ENCODE results near the gene CRIP2. TPM values are rescaled to one million over a fixed set of nuclear protein-coding genes. Genes with fewer than 3 reads are reported as not detected.
A peak's percentile ranks its signal among the peaks of the same experiment; 100 is the strongest.

CRIP2 gene
- total RNA-seq, 4 donors from 2014 or later = 63.4 to 177 (median 122) TPM

DNA sequence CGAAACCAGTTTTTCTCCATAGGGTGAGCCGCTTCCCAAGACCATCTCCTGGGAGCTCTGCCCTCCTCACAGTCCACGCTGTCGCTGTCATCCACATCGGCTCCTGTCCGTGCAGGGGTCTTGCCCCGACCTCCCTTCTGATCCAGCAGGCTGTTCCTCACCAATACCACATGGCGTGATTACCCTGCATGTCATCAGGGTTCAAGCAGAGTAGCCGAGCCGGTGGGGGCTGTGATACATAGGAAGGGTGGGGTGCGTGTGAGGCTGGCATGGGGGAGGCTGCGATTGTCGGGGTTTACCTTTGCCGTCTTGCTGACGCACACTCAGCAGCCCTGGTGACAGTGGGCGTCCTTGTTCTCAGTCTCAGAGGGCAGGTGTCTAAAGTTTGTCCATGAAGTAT is 33.4 kb downstream of the CRIP2 start:
- peak; percentile 16 for DNase-seq (ENCODE audit: low spot score)
- no peak for ATAC-seq (ENCODE audit: low FRiP score)
- TF ChIP-seq, protein P1, sequence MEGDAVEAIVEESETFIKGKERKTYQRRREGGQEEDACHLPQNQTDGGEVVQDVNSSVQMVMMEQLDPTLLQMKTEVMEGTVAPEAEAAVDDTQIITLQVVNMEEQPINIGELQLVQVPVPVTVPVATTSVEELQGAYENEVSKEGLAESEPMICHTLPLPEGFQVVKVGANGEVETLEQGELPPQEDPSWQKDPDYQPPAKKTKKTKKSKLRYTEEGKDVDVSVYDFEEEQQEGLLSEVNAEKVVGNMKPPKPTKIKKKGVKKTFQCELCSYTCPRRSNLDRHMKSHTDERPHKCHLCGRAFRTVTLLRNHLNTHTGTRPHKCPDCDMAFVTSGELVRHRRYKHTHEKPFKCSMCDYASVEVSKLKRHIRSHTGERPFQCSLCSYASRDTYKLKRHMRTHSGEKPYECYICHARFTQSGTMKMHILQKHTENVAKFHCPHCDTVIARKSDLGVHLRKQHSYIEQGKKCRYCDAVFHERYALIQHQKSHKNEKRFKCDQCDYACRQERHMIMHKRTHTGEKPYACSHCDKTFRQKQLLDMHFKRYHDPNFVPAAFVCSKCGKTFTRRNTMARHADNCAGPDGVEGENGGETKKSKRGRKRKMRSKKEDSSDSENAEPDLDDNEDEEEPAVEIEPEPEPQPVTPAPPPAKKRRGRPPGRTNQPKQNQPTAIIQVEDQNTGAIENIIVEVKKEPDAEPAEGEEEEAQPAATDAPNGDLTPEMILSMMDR (IDR thresholded peaks at IDR 0.05) = no peak

DNA sequence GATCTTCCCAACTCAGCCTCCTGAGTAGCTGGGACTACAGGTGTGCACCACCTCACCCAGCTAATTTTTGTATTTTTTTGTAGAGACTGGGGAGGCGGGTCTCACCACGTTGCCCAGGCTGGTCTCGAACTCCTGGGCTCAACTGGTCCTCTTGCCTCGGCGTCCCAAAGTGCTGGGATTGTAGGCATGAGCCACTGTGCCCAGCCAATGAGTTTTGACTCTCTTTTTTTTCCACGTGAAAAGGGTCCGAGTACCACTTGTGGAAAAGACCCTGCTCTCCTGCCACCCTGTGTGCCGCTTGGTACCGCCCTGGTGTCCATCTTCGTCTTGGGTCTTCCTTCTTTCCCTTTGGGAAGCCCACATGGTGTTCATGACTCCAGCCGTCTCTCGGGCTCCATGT is 34.0 kb downstream of the CRIP2 start:
- no peak for DNase-seq (ENCODE audit: low spot score)
- ATAC-seq (ENCODE audit: low FRiP score) = no peak
- TF ChIP-seq, protein P1 (IDR thresholded peaks at IDR 0.05) = no peak

DNA sequence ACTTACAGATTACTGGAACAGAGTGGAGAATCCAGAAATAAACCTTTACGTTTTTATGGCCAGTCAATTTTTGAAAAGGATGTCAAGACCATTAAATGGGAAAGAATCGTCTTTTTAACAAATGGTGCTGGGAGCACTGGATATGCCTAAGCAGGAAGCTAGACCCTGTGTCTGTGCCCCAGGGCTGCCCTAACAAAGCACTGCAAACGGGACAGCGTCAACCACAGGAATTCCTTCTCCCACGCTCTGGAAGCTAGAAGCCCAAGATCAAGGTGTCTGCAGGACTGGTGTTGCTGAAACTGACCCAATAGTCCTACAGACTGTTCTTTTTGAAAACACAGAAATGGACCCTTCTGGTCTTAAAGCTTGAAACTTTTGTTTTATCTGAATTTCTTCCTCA is 42.5 kb downstream of the CRIP2 start:
- TF ChIP-seq, protein P1 (IDR thresholded peaks at IDR 0.05) = no peak
- DNase-seq (ENCODE audit: low spot score) (no peak), ATAC-seq (ENCODE audit: low FRiP score) (no peak)

DNA sequence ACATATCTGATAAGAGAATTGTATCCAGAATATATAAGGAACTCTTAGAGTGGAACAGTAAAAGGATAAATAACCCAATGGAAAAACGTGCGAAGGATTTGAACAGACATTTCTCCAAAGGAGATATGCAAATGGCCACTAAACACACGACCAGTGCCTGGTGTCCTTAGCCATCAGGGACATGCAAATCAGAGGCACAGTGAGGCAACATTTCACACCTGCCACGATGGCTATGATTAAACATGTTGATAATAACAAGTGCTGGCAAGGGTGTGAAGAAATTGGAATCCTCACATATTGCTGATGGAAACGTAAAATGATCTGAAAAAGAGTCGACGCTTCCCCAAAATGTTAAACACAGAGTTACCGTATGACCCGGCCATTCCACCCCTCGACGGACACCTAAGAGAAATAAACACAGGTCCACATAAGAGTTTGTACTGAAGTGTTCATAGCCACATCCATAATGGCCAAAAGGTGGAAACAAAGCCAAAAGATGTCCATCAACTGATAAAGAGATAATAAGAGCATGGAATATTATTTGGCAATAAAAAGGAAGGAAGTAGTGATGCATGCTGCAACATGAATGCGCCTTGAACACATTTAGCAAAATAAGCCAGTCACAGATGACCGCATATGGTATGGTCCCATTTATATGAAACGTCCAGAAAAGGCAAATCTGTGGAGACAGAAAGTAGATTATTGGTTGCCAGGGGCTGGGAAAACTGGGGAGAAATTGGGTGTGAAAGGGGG is 45.5 kb downstream of the CRIP2 start:
- DNase-seq (ENCODE audit: low spot score) = no peak
- TF ChIP-seq, protein P1 (IDR thresholded peaks at IDR 0.05) = no peak
- no peak for ATAC-seq (ENCODE audit: low FRiP score)

DNA sequence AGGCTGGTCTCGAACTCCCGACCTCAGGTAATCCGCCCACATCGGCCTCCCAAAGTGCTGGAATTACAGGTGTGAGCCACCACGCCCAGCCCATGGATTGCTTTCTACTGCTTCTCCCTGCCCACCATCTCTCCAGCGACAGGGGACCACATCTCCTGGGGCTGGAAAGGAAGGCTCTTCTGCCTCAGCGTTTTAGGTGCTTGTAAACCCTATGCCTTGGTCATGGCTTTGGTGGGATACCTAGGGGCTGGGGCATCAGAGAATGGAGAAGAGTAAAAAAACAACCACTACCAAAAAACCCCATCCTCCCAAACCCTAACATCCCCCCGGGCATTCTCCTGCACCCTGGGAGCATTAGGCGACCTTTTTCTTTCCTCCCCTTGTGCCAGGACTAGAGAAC is 50.7 kb downstream of the CRIP2 start:
- TF ChIP-seq, protein P1 (IDR thresholded peaks at IDR 0.05) = no peak
- ATAC-seq (ENCODE audit: low FRiP score) = no peak
- DNase-seq (ENCODE audit: low spot score) = no peak

DNA sequence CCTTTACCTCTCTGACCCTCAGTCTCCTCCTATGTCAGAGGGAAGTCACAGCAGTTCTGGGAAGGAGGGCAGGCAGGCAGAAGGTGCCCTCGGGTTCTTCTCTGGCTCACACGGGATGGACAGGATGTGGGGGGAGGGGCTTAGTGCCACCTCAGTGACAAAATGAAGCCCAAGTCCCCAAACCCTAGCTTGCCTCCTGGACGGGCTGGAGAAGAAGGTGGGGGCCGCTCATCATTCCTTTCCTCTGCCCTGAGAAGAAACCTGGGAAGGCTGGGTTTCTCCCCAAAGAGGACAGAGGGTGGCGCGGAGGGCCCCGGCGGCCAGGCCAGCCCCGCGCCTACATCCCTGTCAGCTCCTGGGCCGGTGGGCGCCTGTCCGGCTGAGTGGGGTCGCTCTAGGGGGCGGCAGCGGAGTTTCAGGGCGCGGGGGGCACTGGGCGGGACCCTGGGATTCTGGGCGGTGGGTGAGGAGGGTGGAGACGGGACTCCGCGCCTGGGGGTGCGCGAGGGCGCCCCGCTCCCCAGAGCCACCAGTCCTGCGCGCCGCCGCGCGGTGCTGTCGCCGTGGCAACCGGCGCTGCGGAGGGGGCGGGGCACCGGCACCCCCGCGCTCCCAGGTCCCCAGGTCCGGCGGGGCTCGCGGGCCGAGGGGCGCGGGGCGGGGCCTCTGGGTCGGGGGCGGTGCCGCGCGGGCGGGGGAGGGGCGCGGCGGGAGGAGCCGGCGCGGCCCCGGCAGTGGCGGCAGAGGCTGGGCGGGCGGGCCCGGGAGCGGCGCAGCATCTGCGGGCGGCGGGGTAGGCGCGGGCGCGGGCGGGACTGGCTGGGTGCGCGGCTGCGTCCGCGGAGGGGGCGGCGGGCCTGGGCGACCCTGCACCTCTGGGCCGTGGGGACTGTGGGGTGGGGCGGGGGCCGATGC is 51.5 kb downstream of the CRIP2 start, which contains the start of gene TMEM121:
TSS of gene TMEM121 (plus strand) at position 723 of the 915 bp plus-strand sequence. CDS start 2,252 bp downstream, outside the sequence.
- ATAC-seq (ENCODE audit: low FRiP score) = peak; percentile 37
- no peak for DNase-seq (ENCODE audit: low spot score)
- TF ChIP-seq, protein P1 (IDR thresholded peaks at IDR 0.05) = no peak
